SK-N-SH (cell line): ENCODE data around the gene ZDHHC12. TPM values are rescaled to one million over a fixed set of nuclear protein-coding genes. Genes with fewer than 3 reads are reported as not detected.
A peak's percentile ranks its signal among the peaks of the same experiment; 100 is the strongest.

Source experiments
- CTCF ChIA-PET: fragments of 300-600, 350-600 bp; formaldehyde crosslinking; extraction: SDS; loops from one replicate; lab custom pipeline; 2021; lab: Yijun Ruan, JAX
- POLR2A ChIA-PET: fragments of 350-600 bp; sonication (Branson Sonifier 250); formaldehyde crosslinking; extraction: SDS; loops from one replicate; lab custom pipeline; 2020; ENCODE audit warnings: antibody characterized with exemption, inconsistent platforms; lab: Yijun Ruan, JAX
- DNase-seq: peaks from one replicate; pipeline ENCODE4 v3.0.0; 2012
- H2AFZ ChIP-seq: fragments of 200-600 bp; sonication (generic); 2 replicates; pipeline ENCODE4 v1.8.1; 2016; ENCODE audit warnings: antibody characterized with exemption, mild to moderate bottlenecking, low read depth
- H3F3A ChIP-seq: fragments of 200-600 bp; sonication (generic); replicated peaks from 2 replicates; pipeline ENCODE3; 2016; ENCODE audit warnings: antibody characterized with exemption, mild to moderate bottlenecking; ENCODE audit not compliant: insufficient read depth
- H3K27ac ChIP-seq, 2 experiments: fragments of 200-500 bp in 1 of 2; fragments of 200-600 bp in 1 of 2; sonication (Bioruptor generic) in 1 of 2; sonication (generic), shearing (Covaris generic) in 1 of 2; 2 replicates each; pipeline versions ENCODE4 v1.5.1 to v1.6.1; 2014 to 2016; ENCODE audit warnings: low read depth in 2 of 2, inconsistent platforms in 1 of 2, low read length in 1 of 2, mild to moderate bottlenecking in 1 of 2, mixed read lengths in 1 of 2
- H3K27me3 ChIP-seq: fragments of 200-600 bp; sonication (generic), shearing (Covaris generic); 2 replicates; pipeline ENCODE4 v1.6.1; 2016; ENCODE audit warnings: mixed run types; ENCODE audit not compliant: insufficient read depth
- H3K36me3 ChIP-seq, 2 experiments: fragments of 200-500 bp in 1 of 2; fragments of 200-600 bp in 1 of 2; sonication (Bioruptor generic) in 1 of 2; sonication (generic) in 1 of 2; replicated peaks in 1 of 2; 2 replicates each; pipeline versions ENCODE3 to v1.5.1; 2014 to 2016; ENCODE audit warnings: low read length in 1 of 2, mild to moderate bottlenecking in 1 of 2; ENCODE audit not compliant: insufficient read depth in 2 of 2, control insufficient read depth in 1 of 2
- H3K4me1 ChIP-seq, 2 experiments: fragments of 200-500 bp in 1 of 2; fragments of 200-600 bp in 1 of 2; sonication (Bioruptor generic) in 1 of 2; sonication (generic), shearing (Covaris generic) in 1 of 2; 2 replicates each; pipeline versions ENCODE4 v1.5.1 to v1.6.1; 2014 to 2016; ENCODE audit warnings: low read depth in 1 of 2, low read length in 1 of 2, mixed run types in 1 of 2; ENCODE audit not compliant: insufficient read depth in 2 of 2, control insufficient read depth in 1 of 2
- H3K4me2 ChIP-seq: fragments of 200-600 bp; sonication (generic), shearing (Covaris generic); 2 replicates; pipeline ENCODE4 v1.6.1; 2017; ENCODE audit warnings: mixed run types
- H3K4me3 ChIP-seq, 2 experiments: fragments of 200-500 bp in 1 of 2; fragments of 200-600 bp in 1 of 2; sonication (Bioruptor generic) in 1 of 2; sonication (generic), shearing (Covaris generic) in 1 of 2; 2 replicates each; pipeline versions ENCODE4 v1.5.1 to v1.8.1; 2014 to 2016; ENCODE audit warnings: low read depth in 2 of 2, inconsistent platforms in 1 of 2, low read length in 1 of 2, mild to moderate bottlenecking in 1 of 2, mixed read lengths in 1 of 2, moderate library complexity in 1 of 2
- H3K79me2 ChIP-seq: fragments of 200-600 bp; sonication (generic); 2 replicates; pipeline ENCODE4 v1.8.1; 2017; ENCODE audit warnings: mild to moderate bottlenecking; ENCODE audit not compliant: insufficient read depth
- H3K9ac ChIP-seq: fragments of 200-600 bp; sonication (generic); 2 replicates; pipeline ENCODE4 v1.6.1; 2017; ENCODE audit warnings: mixed run types
- H3K9me2 ChIP-seq: fragments of 200-600 bp; sonication (generic); 2 replicates; pipeline ENCODE4 v1.6.1; 2017; ENCODE audit warnings: mixed run types
- H3K9me3 ChIP-seq: fragments of 200-600 bp; sonication (generic); 2 replicates; pipeline ENCODE4 v1.6.1; 2017; ENCODE audit warnings: mixed run types, mild to moderate bottlenecking, moderate library complexity
- H4K20me1 ChIP-seq: fragments of 200-600 bp; sonication (generic); 2 replicates; pipeline ENCODE4 v1.6.1; 2017; ENCODE audit warnings: mild to moderate bottlenecking, mixed run types; ENCODE audit not compliant: insufficient read depth
- JUND ChIP-seq: IDR thresholded peaks from 2 replicates; pipeline ENCODE4 v1.4.0; 2012
- MXI1 ChIP-seq: IDR thresholded peaks from 2 replicates; pipeline ENCODE4 v1.6.1; 2012; ENCODE audit warnings: mild to moderate bottlenecking, low read depth, low read length, improper control_type of control experiment
- RCOR1 ChIP-seq: fragments of 150-350 bp; IDR thresholded peaks from 2 replicates; pipeline ENCODE4 v1.6.1; 2017; ENCODE audit warnings: antibody characterized with exemption, low read length
- SIN3A ChIP-seq: IDR thresholded peaks from 2 replicates; pipeline ENCODE4 v1.6.1; 2012; ENCODE audit warnings: low read depth, mild to moderate bottlenecking, low read length, moderate library complexity, borderline replicate concordance
- TAF1 ChIP-seq: IDR thresholded peaks from 2 replicates; pipeline ENCODE4 v1.6.1; 2012; ENCODE audit warnings: low read depth, mild to moderate bottlenecking, low read length, moderate library complexity, borderline replicate concordance
- YY1 ChIP-seq: IDR thresholded peaks from 2 replicates; pipeline ENCODE4 v1.4.0; 2012; ENCODE audit warnings: low read depth, mild to moderate bottlenecking
- WGBS: methylation state at CpG from one replicate; pipeline ENCODE4 v1.1.6; 2017; ENCODE audit warnings: low lambda C conversion rate; 5-methylcytosine and 5-hydroxymethylcytosine counted together
- polyA plus RNA-seq, 3 experiments: library from polyadenylated mRNA; depleted of rRNA; stranded (reverse); fragments of >200 nt; gene quantifications; 2 replicates each; pipeline ENCODE4 v1.2.3, GENCODE V29; 2012
- TF ChIP-seq, protein P1 (sequence below): IDR thresholded peaks from 2 replicates; pipeline ENCODE4 v1.4.0; 2012; ENCODE audit warnings: low read depth
- TF ChIP-seq, protein P2 (sequence below): IDR thresholded peaks from 2 replicates; pipeline ENCODE4 v1.4.0; 2012; ENCODE audit warnings: low read depth, borderline replicate concordance

The ZDHHC12 gene
- polyA plus RNA-seq, 1 of the 3 experiments (the other 2 are of a cell fraction): 51.3 TPM

DNA sequence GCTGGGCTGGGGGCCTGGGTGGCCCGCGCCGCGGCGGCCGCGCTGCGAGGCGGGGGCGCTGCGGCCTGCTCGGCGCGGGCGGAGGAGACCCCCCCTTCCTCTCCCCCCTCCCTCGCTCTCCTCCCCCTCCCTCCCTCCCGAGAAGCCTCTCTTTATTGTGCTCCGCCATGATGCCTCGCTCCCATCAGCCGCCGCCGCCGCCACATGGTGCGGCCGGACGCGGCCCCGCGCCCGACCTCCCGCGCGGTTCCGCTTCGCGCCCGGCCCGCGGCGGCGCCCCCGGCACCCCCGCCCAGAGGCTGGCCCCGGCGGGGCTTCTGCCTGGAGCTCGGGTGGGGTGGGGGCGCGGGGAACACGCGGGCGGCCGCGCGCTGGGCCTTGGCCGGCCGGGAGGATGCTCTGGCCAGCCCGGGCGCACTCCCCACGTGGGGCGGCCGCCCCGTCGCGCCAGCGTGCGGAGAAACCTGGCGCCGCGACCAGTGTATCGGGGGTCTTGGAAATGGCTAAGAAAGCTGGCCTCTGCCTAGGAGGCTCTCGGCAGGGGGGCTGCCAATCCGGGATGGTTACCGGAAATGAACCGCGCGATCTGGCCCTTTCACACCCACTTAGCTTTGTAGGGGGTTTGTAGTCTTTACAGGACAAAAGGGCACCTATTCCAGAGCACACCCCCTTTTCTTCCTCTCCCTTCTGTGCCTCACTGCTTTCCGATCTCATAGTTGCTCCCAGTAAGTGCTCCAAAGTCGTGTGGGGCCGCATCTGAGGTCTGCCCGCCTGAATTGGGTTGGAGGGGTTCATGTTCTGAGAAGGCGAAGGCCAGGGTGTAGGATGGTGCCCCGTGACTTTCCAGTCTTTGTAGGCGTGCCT lies 33.9 kb downstream of the ZDHHC12 start:
- POLR2A ChIA-PET: no interaction called here
- H2AFZ ChIP-seq: no peak overlapping the region
- no peaks in the 10 kb centered on the region for H3K27me3 ChIP-seq
- peak overlapping the region; percentile 76 to 97 for H3K4me3 ChIP-seq
- DNase-seq: peak; percentile 93
- CTCF ChIA-PET: interaction anchor here (0.7 to 9.1 kb wide), 4 partner anchors 10 to 99 kb away, joined by 3 to 64 read pairs (median 3); partner anchors contain the start of gene PKN3
- H3K79me2 ChIP-seq: peaks cover 45% of the 10 kb centered on the region
- H3K4me1 ChIP-seq: peaks cover 3 to 6% of the 10 kb centered on the region in 2 experiments; a peak in 2 of 4 replicates
- no peaks in the 10 kb centered on the region for H3K9me3 ChIP-seq
- peak overlapping the region; percentile 88 for H3K9ac ChIP-seq
- 3% methylated on average over 9 of the region's 83 CpGs for WGBS
- peaks cover 37 to 43% of the 10 kb centered on the region in 2 experiments for H3K36me3 ChIP-seq
- H3K9me2 ChIP-seq: no peaks in the 10 kb centered on the region
- peaks cover 23% of the 10 kb centered on the region for H3F3A ChIP-seq
- H4K20me1 ChIP-seq: peaks cover 38% of the 10 kb centered on the region
- TF ChIP-seq MXI1 (peak; percentile 73; the same call in 1 of the 2 replicates), TAF1 (no peak), YY1 (peak; percentile 16; the same call in 1 of the 2 replicates), RCOR1 (no peak)
- TF ChIP-seq, protein P1, sequence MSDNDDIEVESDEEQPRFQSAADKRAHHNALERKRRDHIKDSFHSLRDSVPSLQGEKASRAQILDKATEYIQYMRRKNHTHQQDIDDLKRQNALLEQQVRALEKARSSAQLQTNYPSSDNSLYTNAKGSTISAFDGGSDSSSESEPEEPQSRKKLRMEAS: peak; percentile 33; the same call in 1 of the 2 replicates
- TF ChIP-seq, protein P2, sequence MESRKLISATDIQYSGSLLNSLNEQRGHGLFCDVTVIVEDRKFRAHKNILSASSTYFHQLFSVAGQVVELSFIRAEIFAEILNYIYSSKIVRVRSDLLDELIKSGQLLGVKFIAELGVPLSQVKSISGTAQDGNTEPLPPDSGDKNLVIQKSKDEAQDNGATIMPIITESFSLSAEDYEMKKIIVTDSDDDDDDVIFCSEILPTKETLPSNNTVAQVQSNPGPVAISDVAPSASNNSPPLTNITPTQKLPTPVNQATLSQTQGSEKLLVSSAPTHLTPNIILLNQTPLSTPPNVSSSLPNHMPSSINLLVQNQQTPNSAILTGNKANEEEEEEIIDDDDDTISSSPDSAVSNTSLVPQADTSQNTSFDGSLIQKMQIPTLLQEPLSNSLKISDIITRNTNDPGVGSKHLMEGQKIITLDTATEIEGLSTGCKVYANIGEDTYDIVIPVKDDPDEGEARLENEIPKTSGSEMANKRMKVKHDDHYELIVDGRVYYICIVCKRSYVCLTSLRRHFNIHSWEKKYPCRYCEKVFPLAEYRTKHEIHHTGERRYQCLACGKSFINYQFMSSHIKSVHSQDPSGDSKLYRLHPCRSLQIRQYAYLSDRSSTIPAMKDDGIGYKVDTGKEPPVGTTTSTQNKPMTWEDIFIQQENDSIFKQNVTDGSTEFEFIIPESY: no peak
- peak overlapping the region; percentile 57 to 93 for H3K27ac ChIP-seq
- peak overlapping the region; percentile 90 for H3K4me2 ChIP-seq

DNA sequence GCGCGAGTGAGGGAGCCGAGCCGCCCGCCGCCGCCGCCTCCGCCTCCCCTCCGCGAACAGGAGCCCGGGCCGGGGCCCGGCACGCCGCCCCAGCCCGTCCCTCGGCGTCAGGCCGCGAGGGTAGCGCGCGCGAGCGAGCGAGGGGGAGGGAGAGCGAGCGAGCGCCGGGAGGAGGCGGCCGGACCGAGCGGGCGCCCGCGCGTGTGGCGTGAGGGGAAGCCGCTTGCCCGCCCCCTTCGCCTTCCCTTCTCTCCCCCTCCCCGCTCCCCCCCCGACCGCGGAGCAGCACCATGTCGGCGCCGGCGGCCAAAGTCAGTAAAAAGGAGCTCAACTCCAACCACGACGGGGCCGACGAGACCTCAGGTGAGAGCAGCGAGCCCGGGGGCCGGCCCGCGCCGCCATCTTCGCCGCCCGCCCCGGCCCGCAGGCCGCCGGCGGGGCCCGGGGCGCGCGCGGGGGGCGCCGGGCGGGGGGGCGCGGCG lies 34.6 kb downstream of the ZDHHC12 start:
- peaks cover 36% of the 10 kb centered on the region for H4K20me1 ChIP-seq
- H3K9me2 ChIP-seq: no peaks in the 10 kb centered on the region
- CTCF ChIA-PET: interaction anchor here (1.5 to 9.1 kb wide), 3 partner anchors 11 to 35 kb away, joined by 3 to 64 read pairs (median 4); partner anchors contain the start of gene PKN3
- no peaks in the 10 kb centered on the region for H3K27me3 ChIP-seq
- whole genome bisulfite sequencing: 3% methylated on average over 7 of the region's 80 CpGs
- H3K36me3 ChIP-seq: peaks cover 33 to 41% of the 10 kb centered on the region in 2 experiments
- TF ChIP-seq SIN3A (peak; percentile 9; the same call in 1 of the 2 replicates), YY1 (peak; percentile 74), JUND (no peak)
- peak overlapping the region; percentile 52 to 97; a peak in 3 of 4 replicates for H3K4me3 ChIP-seq
- peak overlapping the region; percentile 79 for H3K9ac ChIP-seq
- peaks cover 44% of the 10 kb centered on the region for H3K79me2 ChIP-seq
- no peak overlapping the region for H3K4me2 ChIP-seq
- H3K9me3 ChIP-seq: no peaks in the 10 kb centered on the region
- peaks cover 3 to 6% of the 10 kb centered on the region in 2 experiments; a peak in 2 of 4 replicates for H3K4me1 ChIP-seq
- H3F3A ChIP-seq: peaks cover 23% of the 10 kb centered on the region
- H2AFZ ChIP-seq: no peak overlapping the region
- H3K27ac ChIP-seq: peak overlapping the region; percentile 62 to 93
- DNase-seq: peak; percentile 81
- POLR2A ChIA-PET: interaction anchor here (1.0 kb wide), 1 partner anchor 15 kb away, joined by 3 read pairs; no protein-coding TSS in a partner anchor
